GM19372 (cell line): Measurements from ENCODE around the gene CYREN.

ENCODE experiments used
- ATAC-seq: cut with Tn5 transposase; IDR thresholded peaks from one replicate; pipeline ENCODE4 v1.9.1; 2021; ENCODE audit warnings: mild to moderate bottlenecking, low read depth, moderate library complexity; ENCODE audit not compliant: unreplicated experiment

Gene CYREN

GRCh38 chr7:135117096-135117495, 53.4 kb downstream of the CYREN start:
- no peak for ATAC-seq
